Measurements from ENCODE around the gene ADGRD2. TPM values are rescaled to one million over a fixed set of nuclear protein-coding genes. Genes with fewer than 3 reads are reported as not detected.

ADGRD2 gene
- total RNA-seq, 1 experiment from 2014 or later: not detected

DNA sequence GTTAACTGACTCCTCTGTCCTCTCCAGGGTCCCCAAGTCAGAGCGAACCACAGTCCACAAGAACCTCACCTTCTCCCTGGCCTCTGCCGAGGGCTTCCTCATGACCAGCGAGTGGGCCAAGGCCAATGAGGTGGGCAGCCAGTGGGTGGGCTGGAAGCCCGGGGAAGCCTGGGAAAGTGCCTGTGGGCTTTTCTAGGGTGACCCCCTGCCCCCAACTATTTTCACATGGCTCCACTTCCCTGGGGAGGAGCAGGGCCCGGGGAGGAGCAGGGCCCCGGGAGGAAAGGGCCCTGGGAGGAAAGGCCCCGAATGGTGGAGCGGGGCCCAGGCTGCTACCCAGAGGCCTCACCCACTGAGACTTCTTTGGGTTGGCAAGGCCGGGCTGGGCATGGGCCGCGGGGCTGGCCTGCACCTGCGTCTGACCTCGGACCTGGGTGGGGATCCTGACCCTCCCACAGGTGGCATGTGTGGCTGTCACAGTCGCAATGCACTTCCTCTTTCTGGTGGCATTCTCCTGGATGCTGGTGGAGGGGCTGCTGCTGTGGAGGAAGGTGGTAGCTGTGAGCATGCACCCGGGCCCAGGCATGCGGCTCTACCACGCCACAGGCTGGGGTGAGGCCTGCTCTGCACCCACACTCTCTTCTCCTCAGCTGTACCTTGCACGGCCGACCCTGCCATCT, 17.9 kb downstream of the ADGRD2 start:
- ChIA-PET RAD21 (ENCODE audit: low non-redundant PET in 1 of 2, low total read pairs in 2 of 2, uncharacterized antibody in 2 of 2, unreplicated experiment in 2 of 2) (no interaction called here), CTCF (no interaction called here), POLR2A (no interaction called here)
- no TSS peak for BruUV-seq (replicated peaks)
- no peaks in the 10 kb centered on the region for H3K9me3 ChIP-seq (ENCODE audit: control insufficient read depth in 1 of 2, insufficient read depth in 1 of 2, low read depth in 1 of 2, low read length in 2 of 2)
- no peaks in the 10 kb centered on the region for H3K79me2 ChIP-seq (ENCODE audit: insufficient read depth, low read length)
- H4K20me1 ChIP-seq (ENCODE audit: insufficient read depth): no peaks in the 10 kb centered on the region
- H3K27ac ChIP-seq (ENCODE audit: low read depth, low read length): no peak overlapping the region
- DNase-seq (ENCODE audit: low read depth, low spot score) (no peak), ATAC-seq (no peak)
- no peaks in the 10 kb centered on the region for H3K9me2 ChIP-seq (ENCODE audit: insufficient read depth)
- no peak overlapping the region for H3K4me2 ChIP-seq (ENCODE audit: low read length)
- H2AFZ ChIP-seq (ENCODE audit: low read depth, low read length, poor library complexity, severe bottlenecking): no peak overlapping the region
- H3K4me1 ChIP-seq (ENCODE audit: control insufficient read depth in 1 of 2, insufficient read depth in 2 of 2, low read length in 2 of 2): peaks cover 0 to 3% of the 10 kb centered on the region in 2 experiments; a peak in 1 of 4 replicates
- TF ChIP-seq POLR2AphosphoS5 (IDR thresholded peaks at IDR 0.05; ENCODE audit: low read depth, low read length) (no peak), ELF1 (IDR thresholded peaks at IDR 0.05; ENCODE audit: borderline replicate concordance, low read depth) (no peak), ZNF274 (IDR thresholded peaks at IDR 0.05; ENCODE audit: low read depth, low read length) (no peak), YY1 (IDR thresholded peaks at IDR 0.05; ENCODE audit: extremely low read depth, insufficient replicate concordance, low read depth, low read length) (no peak), JUND (IDR thresholded peaks at IDR 0.05) (no peak)
- TF ChIP-seq, protein P1, sequence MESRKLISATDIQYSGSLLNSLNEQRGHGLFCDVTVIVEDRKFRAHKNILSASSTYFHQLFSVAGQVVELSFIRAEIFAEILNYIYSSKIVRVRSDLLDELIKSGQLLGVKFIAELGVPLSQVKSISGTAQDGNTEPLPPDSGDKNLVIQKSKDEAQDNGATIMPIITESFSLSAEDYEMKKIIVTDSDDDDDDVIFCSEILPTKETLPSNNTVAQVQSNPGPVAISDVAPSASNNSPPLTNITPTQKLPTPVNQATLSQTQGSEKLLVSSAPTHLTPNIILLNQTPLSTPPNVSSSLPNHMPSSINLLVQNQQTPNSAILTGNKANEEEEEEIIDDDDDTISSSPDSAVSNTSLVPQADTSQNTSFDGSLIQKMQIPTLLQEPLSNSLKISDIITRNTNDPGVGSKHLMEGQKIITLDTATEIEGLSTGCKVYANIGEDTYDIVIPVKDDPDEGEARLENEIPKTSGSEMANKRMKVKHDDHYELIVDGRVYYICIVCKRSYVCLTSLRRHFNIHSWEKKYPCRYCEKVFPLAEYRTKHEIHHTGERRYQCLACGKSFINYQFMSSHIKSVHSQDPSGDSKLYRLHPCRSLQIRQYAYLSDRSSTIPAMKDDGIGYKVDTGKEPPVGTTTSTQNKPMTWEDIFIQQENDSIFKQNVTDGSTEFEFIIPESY (IDR thresholded peaks at IDR 0.05; ENCODE audit: extremely low read depth, insufficient replicate concordance, low read length): no peak
- intact Hi-C loops (cut with micrococcal nuclease): no loop called here
- H3K4me3 ChIP-seq (replicated peaks in 1 of 2; ENCODE audit: low read depth in 1 of 2, low read length in 2 of 2): no peak overlapping the region
- no peak overlapping the region for H3K9ac ChIP-seq (ENCODE audit: low read length)
- H3K27me3 ChIP-seq (ENCODE audit: insufficient read depth, low read length): no peaks in the 10 kb centered on the region
- no peaks in the 10 kb centered on the region for H3K36me3 ChIP-seq (ENCODE audit: control insufficient read depth in 1 of 2, insufficient read depth in 2 of 2, low read length in 2 of 2)

Measured in HCT116 (cell line).